ENCODE measurements around the gene SHQ1. TPM values are rescaled to one million over a fixed set of nuclear protein-coding genes. Genes with fewer than 3 reads are reported as not detected.
A peak's percentile ranks its signal among the peaks of the same experiment; 100 is the strongest.

The SHQ1 gene
- total and polyA plus RNA-seq, 2 of the 4 experiments (the other 2 are of a cell fraction): 10.4 to 19.4 TPM

- CTCF ChIA-PET: no interaction called here
- intact Hi-C loops (cut with micrococcal nuclease) (no loop called here), in situ Hi-C loops (cut with MboI; ENCODE audit: low sequenced_read_pairs) (no loop called here), dilution Hi-C loops (cut with HindIII; ENCODE audit: low sequenced_read_pairs, unreplicated experiment) (no loop called here)
- no peak overlapping the region for H3K4ac ChIP-seq (ENCODE audit: low read depth, low read length)
- H4K8ac ChIP-seq (ENCODE audit: low read depth in 2 of 2, low read length in 2 of 2): no peak overlapping the region
- H3K4me2 ChIP-seq (ENCODE audit: low read depth, low read length): no peak overlapping the region
- DNase-seq (peak; percentile 23), ATAC-seq (ENCODE audit: low read depth) (no peak)
- H4K5ac ChIP-seq (ENCODE audit: low read depth, low read length): no peak overlapping the region
- H3K27ac ChIP-seq (ENCODE audit: insufficient read depth, low read length): no peak overlapping the region
- no peak overlapping the region for H2AK9ac ChIP-seq (replicated peaks; ENCODE audit: low read depth, low read length, poor library complexity)
- H3K79me1 ChIP-seq (ENCODE audit: low read depth in 1 of 2, low read length in 2 of 2): no peaks in the 10 kb centered on the region
- no peak overlapping the region for H3K9ac ChIP-seq (ENCODE audit: low read depth, low read length)
- no peak overlapping the region for H2BK5ac ChIP-seq (ENCODE audit: low read depth, low read length, poor library complexity, severe bottlenecking)
- no peak overlapping the region for H3K4me3 ChIP-seq (ENCODE audit: insufficient read depth, low read depth, low read length)
- no peaks in the 10 kb centered on the region for H3K27me3 ChIP-seq (ENCODE audit: control insufficient read depth, insufficient read depth, low read length)
- H3K4me1 ChIP-seq (ENCODE audit: control insufficient read depth, insufficient read depth, low read length): no peaks in the 10 kb centered on the region
- no peak overlapping the region for H2AFZ ChIP-seq (replicated peaks; ENCODE audit: low read length, poor library complexity)
- H4K91ac ChIP-seq (ENCODE audit: insufficient read depth, low read depth, low read length): no peak overlapping the region
- H2BK120ac ChIP-seq (ENCODE audit: low read depth, low read length): no peak overlapping the region
- no peak overlapping the region for H3K14ac ChIP-seq (replicated peaks; ENCODE audit: low read depth, low read length)
- 87% methylated on average over 8 of the region's 17 CpGs; no CpG with 5 or more reads in 1 of the 2 experiments for WGBS, 2 experiments (ENCODE audit: extremely low coverage in 2 of 2, insufficient read length in 1 of 2)
- no peaks in the 10 kb centered on the region for H3K9me1 ChIP-seq (ENCODE audit: insufficient read depth, low read length)
- no peak overlapping the region for H3K23ac ChIP-seq (ENCODE audit: low read depth, low read length)
- no peak overlapping the region for H3K18ac ChIP-seq (ENCODE audit: low read depth, low read length)
- H3K9me3 ChIP-seq (ENCODE audit: control insufficient read depth, insufficient read depth, low read length): no peaks in the 10 kb centered on the region
- POLR2A ChIA-PET (ENCODE audit: unreplicated experiment): no interaction called here
- no peak overlapping the region for H2BK15ac ChIP-seq (ENCODE audit: low read depth, low read length)
- H2BK20ac ChIP-seq (ENCODE audit: low read depth, low read length): no peak overlapping the region
- H3K36me3 ChIP-seq (ENCODE audit: control insufficient read depth, insufficient read depth, low read length): no peaks in the 10 kb centered on the region
- BruUV-seq (replicated peaks): no TSS peak
- H3K56ac ChIP-seq (ENCODE audit: extremely low read depth, insufficient read depth, low read length): no peak overlapping the region
- H2AK5ac ChIP-seq (ENCODE audit: low read depth, low read length): no peak overlapping the region
- no peaks in the 10 kb centered on the region for H4K20me1 ChIP-seq (ENCODE audit: insufficient read depth, low read length)
- TF ChIP-seq RFX5 (IDR thresholded peaks at IDR 0.05; ENCODE audit: low read depth, low read length) (no peak), ELK1 (IDR thresholded peaks at IDR 0.05; ENCODE audit: borderline replicate concordance, low read depth, low read length) (no peak), CTCF (conservative IDR thresholded peaks at IDR 0.05; ENCODE audit: low read depth, low read length) (no peak), MXI1 (IDR thresholded peaks at IDR 0.05; ENCODE audit: borderline replicate concordance, low read depth, low read length) (no peak), CHD1 (IDR thresholded peaks at IDR 0.05; ENCODE audit: low read depth, low read length) (no peak), USF2 (IDR thresholded peaks at IDR 0.05; ENCODE audit: low read depth, low read length) (no peak), MAZ (IDR thresholded peaks at IDR 0.05; ENCODE audit: borderline replicate concordance, low read depth, low read length) (no peak), MAFK (IDR thresholded peaks at IDR 0.05; ENCODE audit: low read depth, low read length) (no peak), BHLHE40 (IDR thresholded peaks at IDR 0.05; ENCODE audit: low read depth, low read length) (no peak), SMC3 (IDR thresholded peaks at IDR 0.05; ENCODE audit: low read depth, low read length) (no peak), FOS (IDR thresholded peaks at IDR 0.05; ENCODE audit: low read depth, low read length) (no peak), NFE2L2 (IDR thresholded peaks at IDR 0.05; ENCODE audit: low read depth, low read length) (no peak), POLR2A (IDR thresholded peaks at IDR 0.05; ENCODE audit: low read depth, low read length) (no peak), CEBPB (IDR thresholded peaks at IDR 0.05; ENCODE audit: low read depth, low read length) (no peak), RAD21 (IDR thresholded peaks at IDR 0.05; ENCODE audit: low read length) (no peak)
Measured at GRCh38 chr3:72745146-72745999, 102.9 kb downstream of the SHQ1 start.
